DMS53 treated with DMSO at 0.1 percent for 48 hours (cell line): ENCODE data around the gene CCR6.
"Not testable (repeated sequence)": the region's sequence is repeated elsewhere in the genome, so short reads cannot be mapped to it uniquely, and the experiment has no call there.

Experiments
- DNase-seq: peaks from one replicate; lab custom pipeline; 2025; ENCODE audit not compliant: unreplicated experiment; lab: John Stamatoyannopoulos, UW

The CCR6 gene

GRCh38 chr6:167165858-167166471, 43.1 kb downstream of the CCR6 start:
- no peak for DNase-seq

- not testable (repeated sequence) for DNase-seq
These were observed 44.8 kb downstream of the CCR6 start for GRCh38 chr6:167167699-167168098.

GRCh38 chr6:167168296-167168695, 45.4 kb downstream of the CCR6 start:
- DNase-seq: not testable (repeated sequence)

GRCh38 chr6:167169867-167170266, 47.0 kb downstream of the CCR6 start:
- not testable (repeated sequence) for DNase-seq

GRCh38 chr6:167171300-167171699, 48.4 kb downstream of the CCR6 start:
- not testable (repeated sequence) for DNase-seq

- DNase-seq: not testable (repeated sequence)
These were observed 49.1 kb downstream of the CCR6 start for GRCh38 chr6:167172011-167172410.

GRCh38 chr6:167177271-167177670, 54.4 kb downstream of the CCR6 start:
- DNase-seq: not testable (repeated sequence)

- not testable (repeated sequence) for DNase-seq
These were observed 56.2 kb downstream of the CCR6 start for GRCh38 chr6:167178896-167179655.

- not testable (repeated sequence) for DNase-seq
These were observed 57.2 kb downstream of the CCR6 start for GRCh38 chr6:167180086-167180485.

- DNase-seq: not testable (repeated sequence)
These were observed 58.5 kb downstream of the CCR6 start for GRCh38 chr6:167181351-167181750.

GRCh38 chr6:167182913-167183314, 60.0 kb downstream of the CCR6 start:
- DNase-seq: not testable (repeated sequence)

- DNase-seq: not testable (repeated sequence)
These were observed 62.2 kb downstream of the CCR6 start for GRCh38 chr6:167185101-167185500.

GRCh38 chr6:167187275-167187674, 64.4 kb downstream of the CCR6 start:
- DNase-seq: not testable (repeated sequence)
